ENCODE results near the gene TMEM121B.

DNA sequence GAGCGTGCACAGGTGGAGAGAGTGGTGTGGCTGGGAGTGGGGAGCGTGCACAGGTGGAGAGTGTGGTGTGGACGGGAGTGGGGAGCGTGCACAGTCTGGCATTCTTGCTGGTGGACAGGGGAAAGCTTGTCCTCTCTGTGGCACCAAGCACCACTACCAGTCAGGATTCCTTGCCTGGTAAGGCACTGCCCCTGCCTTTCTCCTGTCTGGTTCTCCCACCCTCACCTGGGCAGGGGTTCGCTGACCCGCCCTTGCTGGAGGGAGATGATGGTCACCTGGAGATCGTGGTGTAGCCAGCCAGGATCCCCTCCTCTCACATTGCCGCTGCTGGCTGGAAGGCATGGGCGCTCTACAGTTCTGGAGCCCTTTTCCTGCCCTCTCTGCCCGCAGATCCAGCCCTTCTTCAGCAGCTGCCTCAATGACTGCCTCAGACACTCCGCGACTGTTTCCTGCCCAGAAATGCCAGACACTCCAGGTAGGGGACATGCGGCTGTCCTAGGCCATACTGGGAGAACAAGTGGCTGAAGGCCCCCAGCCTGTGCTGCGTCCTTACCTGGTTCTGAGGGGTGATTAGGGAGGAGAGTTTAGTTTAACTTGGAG, 16.7 kb downstream of the TMEM121B start:
- TF ChIP-seq, protein P1, sequence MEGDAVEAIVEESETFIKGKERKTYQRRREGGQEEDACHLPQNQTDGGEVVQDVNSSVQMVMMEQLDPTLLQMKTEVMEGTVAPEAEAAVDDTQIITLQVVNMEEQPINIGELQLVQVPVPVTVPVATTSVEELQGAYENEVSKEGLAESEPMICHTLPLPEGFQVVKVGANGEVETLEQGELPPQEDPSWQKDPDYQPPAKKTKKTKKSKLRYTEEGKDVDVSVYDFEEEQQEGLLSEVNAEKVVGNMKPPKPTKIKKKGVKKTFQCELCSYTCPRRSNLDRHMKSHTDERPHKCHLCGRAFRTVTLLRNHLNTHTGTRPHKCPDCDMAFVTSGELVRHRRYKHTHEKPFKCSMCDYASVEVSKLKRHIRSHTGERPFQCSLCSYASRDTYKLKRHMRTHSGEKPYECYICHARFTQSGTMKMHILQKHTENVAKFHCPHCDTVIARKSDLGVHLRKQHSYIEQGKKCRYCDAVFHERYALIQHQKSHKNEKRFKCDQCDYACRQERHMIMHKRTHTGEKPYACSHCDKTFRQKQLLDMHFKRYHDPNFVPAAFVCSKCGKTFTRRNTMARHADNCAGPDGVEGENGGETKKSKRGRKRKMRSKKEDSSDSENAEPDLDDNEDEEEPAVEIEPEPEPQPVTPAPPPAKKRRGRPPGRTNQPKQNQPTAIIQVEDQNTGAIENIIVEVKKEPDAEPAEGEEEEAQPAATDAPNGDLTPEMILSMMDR (conservative IDR thresholded peaks at IDR 0.05) = no peak
- no peak for TF ChIP-seq ZFX (IDR thresholded peaks at IDR 0.05)

Data from C4-2B (cell line).